ENCODE results near the gene BTBD19. TPM values are rescaled to one million over a fixed set of nuclear protein-coding genes. Genes with fewer than 3 reads are reported as not detected.

The BTBD19 gene
- total and polyA plus RNA-seq, 9 of the 15 experiments (the other 6 are each of a cell fraction or from before 2014, with no cell fraction given) = 0.22 to 2.0 (median 0.95) TPM

GRCh38 chr1:44786138-44786840 is 22.0 kb upstream of the BTBD19 start (continued):
- TF ChIP-seq ZNF280A (IDR thresholded peaks at IDR 0.05; ENCODE audit: low read depth, partially characterized antibody) = no peak
- no peak for TF ChIP-seq IFI16 (CRISPR knock-in tag; IDR thresholded peaks at IDR 0.05)
- TF ChIP-seq, protein P1, sequence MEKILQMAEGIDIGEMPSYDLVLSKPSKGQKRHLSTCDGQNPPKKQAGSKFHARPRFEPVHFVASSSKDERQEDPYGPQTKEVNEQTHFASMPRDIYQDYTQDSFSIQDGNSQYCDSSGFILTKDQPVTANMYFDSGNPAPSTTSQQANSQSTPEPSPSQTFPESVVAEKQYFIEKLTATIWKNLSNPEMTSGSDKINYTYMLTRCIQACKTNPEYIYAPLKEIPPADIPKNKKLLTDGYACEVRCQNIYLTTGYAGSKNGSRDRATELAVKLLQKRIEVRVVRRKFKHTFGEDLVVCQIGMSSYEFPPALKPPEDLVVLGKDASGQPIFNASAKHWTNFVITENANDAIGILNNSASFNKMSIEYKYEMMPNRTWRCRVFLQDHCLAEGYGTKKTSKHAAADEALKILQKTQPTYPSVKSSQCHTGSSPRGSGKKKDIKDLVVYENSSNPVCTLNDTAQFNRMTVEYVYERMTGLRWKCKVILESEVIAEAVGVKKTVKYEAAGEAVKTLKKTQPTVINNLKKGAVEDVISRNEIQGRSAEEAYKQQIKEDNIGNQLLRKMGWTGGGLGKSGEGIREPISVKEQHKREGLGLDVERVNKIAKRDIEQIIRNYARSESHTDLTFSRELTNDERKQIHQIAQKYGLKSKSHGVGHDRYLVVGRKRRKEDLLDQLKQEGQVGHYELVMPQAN (IDR thresholded peaks at IDR 0.05; ENCODE audit: borderline replicate concordance) = no peak
- 0 out of 2 replicates have a peak, but pooled peaks have one; percentile 16 for TF ChIP-seq DMBX1 (CRISPR knock-in tag; IDR thresholded peaks at IDR 0.05; ENCODE audit: borderline replicate concordance)
- TF ChIP-seq, protein P2, sequence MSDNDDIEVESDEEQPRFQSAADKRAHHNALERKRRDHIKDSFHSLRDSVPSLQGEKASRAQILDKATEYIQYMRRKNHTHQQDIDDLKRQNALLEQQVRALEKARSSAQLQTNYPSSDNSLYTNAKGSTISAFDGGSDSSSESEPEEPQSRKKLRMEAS (CRISPR knock-in tag; IDR thresholded peaks at IDR 0.05) = peak; percentile 63
- no peak for TF ChIP-seq ILF3 (IDR thresholded peaks at IDR 0.05; ENCODE audit: borderline replicate concordance)
- peak; percentile 22; the same call in 1 of the 2 replicates for TF ChIP-seq CTBP1 (IDR thresholded peaks at IDR 0.05; ENCODE audit: borderline replicate concordance)
- TF ChIP-seq RBM15 (IDR thresholded peaks at IDR 0.05; ENCODE audit: insufficient read depth, low read length) = no peak
- peak; percentile 58 for TF ChIP-seq POLR2G (IDR thresholded peaks at IDR 0.05; ENCODE audit: low read depth, low read length)
- TF ChIP-seq POU5F1 (IDR thresholded peaks at IDR 0.05; ENCODE audit: borderline replicate concordance, low read depth, low read length, partially characterized antibody) = no peak
- no peak for TF ChIP-seq DNMT1 (IDR thresholded peaks at IDR 0.05)
- TF ChIP-seq ZNF184 (CRISPR knock-in tag; IDR thresholded peaks at IDR 0.05) = no peak

All from K562 (cell line).